ENCODE measurements around the gene FIGLA.

Gene FIGLA

DNA sequence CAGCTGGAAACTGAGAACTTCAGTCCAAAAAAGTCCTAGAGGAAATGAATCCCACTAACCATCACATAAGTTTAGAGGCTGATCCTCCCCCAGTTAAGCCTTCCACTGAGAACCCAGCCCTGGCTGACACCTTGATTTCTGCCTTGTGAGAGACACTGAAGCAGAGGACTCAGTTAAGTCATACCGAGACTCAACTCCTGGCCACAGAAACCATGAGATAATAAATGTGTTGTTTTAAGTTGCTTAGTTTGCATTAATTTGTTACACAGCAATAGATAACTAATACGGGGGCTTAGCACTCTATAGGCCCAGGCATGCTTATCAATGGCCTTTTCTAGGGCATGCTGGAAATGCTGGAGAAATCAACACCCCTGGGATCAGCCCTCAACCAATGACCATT lies 19.0 kb downstream of the FIGLA start:
- no peak for DNase-seq

GRCh38 chr2:70769450-70769849 lies 21.0 kb downstream of the FIGLA start:
- no peak for DNase-seq

DNA sequence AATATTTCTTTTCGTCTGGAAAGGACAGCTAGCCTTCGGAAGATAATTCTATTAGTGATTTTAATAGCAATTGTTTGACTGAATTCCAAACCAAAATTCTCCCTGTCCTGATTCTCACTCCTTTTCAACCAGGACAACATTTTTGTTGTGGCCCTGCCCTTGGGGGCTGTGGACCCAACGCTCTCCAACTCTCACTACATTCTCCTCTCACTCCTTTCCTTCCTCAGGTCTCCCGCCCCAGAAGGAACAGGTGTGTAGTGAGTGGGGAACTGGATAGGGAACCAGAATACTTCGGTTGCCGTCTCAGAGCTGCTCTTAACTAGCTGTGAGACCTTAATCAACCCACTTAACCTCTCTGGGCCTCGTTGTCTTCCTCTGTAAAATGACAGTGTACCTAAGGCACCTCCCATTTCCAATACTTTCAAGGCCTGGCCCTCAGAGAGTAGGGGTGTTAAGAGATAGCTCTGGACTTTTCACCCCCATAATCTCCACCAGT lies 21.8 kb downstream of the FIGLA start:
- no peak for DNase-seq

DNA sequence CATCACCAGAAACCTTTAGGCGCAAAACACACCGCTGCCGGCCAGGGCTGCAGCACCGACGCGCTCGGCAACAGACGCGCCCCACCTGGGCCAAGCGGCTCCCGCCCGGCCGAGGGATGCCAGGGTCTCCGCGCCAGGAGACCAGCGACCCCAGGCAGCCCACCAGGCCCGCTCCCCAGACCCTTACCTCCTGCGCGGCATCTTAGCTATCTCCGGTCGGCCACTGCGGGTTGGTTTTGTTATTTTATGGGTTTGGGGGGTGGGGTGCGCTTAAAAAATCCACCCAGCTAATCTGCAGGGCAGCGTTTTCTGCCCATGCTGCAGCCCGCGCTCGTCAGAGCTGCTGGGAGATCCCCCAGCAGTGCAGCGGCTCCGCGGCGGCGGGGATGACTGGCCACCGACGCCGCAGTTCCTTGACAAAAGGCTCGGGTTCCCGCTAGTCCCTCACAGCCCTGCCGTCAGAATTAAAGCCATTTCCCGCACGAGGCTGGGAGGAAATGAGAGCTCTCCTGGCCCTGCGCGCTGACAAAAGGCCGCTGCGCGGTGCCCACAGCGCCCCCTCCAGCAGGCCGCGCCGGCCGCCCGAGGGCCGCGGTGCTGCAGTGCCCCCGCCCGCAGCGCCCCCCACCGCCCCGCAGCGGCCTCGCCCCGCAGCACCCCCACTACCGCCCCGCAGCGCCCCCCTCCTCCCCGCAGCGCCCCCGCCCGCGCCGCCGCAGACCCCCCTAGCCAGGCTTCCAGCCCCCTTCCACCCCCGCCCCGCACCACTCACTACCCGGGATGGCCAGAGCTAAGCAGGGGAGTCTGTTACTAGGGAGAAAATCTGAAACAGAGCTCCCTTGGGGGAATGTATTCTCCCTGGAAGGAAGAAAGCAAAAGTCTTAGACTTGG lies 22.5 kb downstream of the FIGLA start, which contains the start of gene ADD2:
TSS of gene ADD2 (minus strand) at position 502 of the 891 bp plus-strand sequence. CDS start 61,792 bp downstream, outside the sequence.
- DNase-seq: no peak

GRCh38 chr2:70767079-70767698 lies 23.3 kb downstream of the FIGLA start:
- no peak for DNase-seq

DNA sequence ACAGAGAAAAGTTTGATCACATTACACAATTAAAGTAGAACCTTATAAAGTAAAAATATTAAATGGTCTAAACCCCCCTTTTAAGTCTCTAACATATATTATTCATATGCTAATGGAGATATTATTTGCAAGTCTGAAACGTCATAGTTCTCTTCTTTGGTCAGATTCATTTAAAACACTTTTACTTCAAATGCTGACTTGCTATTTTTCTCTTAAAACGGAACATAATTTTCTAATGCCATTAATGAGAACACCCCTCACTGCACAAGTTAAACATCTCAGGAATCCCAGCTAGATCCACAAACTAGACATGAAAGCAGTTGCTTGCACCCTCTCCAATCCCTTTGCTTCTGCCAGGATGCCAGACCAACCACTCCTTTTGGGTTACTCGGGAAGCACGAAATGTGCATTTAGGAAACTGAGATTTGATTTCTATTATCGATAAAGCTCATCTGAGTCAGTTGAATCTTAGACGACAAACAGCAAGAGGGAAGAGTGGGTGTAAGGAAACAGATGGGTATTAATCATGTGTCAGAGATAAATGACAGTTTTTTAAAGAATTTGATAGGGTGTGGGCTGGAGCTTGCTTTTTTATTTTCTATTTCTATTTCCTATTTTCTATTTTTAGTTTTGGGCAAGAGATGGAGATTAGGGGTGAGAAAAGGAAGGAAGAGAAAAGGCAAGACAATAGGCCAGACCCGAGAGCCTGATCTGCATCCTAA lies 23.9 kb downstream of the FIGLA start:
- no peak for DNase-seq

DNA sequence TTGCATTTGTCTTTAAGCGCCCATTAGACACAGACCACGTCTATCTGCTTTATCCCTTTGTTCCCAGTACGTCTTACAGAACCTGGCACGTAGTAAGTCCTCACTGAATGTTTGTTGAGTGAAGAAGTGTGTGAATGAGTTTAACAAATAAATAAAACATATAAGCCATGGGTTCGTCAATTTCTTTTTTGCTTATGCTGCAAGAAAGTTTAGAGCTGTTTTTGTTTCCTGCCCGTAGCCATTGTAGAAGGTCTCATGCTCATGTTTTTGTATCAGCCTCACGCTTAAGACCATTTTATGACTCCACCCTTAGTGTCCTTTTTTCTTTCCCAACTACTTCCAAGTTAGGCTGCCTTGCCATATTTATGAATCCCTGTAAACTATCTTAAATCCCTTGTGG lies 24.9 kb downstream of the FIGLA start:
- DNase-seq: no peak

DNA sequence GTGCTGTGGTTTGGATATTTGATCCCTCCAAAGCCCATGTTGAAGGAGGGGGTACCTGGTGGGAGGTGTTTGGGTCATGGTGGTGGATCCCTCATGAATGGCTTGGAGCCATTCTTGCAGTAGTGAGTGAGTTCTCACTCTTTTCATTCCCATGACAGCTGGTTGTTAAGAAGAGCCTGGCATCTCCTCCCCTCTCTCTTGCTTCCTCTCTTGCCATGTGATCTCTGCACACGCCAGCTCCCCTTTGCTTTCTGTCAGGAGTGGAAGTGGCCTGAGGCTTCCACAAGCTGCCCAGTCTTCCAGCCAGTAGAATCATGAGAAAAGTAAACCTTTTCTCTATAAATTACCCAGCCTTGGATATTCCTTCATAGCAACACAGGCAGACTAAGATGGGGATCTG lies 31.0 kb downstream of the FIGLA start:
- DNase-seq: no peak

- DNase-seq: no peak
Observed at GRCh38 chr2:70757966-70758365, 32.5 kb downstream of the FIGLA start.

GRCh38 chr2:70757360-70757759 lies 33.1 kb downstream of the FIGLA start:
- no peak for DNase-seq

DNA sequence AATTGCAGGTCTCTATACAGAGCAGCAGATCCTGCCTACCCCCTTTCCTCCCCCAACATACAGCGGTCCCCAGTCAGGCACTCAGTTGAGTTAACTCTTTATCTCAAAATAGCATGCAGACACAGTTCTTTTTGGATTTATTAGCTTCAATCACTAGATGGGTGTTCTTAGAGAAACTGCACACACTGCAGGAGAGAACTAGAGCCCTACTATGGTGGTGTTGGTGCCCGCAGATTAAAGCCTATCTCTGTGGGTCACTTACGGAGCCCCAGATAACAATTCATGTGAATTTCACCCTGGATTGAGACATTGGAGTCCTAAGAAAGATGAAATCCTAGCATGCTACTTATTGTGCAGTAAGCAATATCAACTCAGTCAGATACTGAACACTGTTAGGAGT lies 34.3 kb downstream of the FIGLA start:
- DNase-seq: no peak

DNA sequence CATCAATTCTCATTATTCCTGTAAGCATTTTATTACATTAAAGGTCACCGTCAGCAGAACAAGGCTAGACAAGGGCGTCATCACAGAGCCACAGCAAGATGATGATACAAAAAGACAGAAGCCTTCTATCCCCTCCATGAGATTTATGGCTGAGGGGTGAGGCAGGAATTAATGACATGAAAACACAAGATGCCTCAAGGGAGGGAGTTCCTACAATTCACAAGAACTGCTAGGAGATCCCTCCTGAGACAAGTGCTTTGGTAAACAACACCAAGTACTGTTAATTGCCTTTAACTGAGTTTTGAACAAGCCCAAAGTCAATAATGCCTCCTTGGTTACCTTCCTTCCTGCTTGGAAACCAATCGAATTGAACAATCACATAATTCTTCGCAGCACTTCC lies 36.5 kb downstream of the FIGLA start:
- no peak for DNase-seq

DNA sequence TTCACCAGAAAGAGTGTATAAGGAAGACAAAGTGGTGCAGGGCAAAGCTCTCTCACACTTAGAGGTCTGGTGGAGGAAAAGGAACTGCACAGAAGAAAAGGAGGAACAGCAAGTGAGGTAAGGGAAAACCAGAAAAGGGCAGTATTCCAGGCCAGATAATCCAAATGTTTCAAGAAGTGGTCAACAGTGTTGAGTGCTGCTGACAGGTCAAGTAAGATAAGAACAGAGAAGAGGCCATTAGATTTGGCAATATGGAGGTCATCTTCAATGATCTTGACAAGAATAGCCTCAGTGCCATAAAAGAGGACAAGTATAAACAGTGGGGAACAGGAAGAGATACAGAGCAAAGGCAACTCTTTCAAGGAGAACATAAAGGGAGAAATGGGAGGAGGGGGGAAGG lies 37.4 kb downstream of the FIGLA start:
- DNase-seq: no peak

DNA sequence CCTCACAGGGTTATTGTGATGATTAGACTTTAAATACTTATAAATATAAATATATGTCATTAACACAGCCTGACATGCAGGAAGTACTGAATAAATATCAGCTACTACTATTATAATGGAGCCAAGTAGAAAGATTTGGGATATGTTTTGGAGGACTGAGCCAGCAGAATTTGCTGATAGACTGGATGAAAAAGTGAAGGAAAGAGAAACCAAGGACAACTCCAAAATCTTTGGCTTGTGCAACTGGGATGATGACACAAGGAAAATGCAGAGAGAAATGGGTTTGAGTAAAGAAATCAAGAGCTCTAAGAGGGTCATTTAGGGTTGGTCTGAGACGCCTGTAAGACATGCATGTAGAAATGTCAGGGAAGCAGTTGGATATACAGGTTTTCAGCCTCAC lies 38.0 kb downstream of the FIGLA start:
- no peak for DNase-seq

DNA sequence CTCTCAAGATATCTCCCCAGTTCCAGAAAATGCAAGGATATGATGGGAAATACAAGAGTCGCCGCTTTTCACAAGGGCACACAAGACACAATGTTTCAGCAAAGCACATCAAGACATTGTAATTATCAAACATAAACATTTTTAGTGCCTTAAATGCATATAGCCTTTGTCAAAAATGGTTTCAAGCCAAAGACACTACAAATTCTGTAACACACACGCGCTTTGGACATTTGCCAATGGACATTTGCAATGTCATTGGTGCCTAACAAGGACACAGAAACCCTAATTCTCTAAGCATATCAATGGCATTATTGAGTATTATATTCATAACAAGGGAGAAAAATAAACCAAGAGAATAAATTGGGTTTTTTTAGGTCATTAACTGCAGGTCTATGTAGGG lies 38.6 kb downstream of the FIGLA start:
- no peak for DNase-seq

- DNase-seq: no peak
Observed at GRCh38 chr2:70750320-70750719, 40.1 kb downstream of the FIGLA start.

- no peak for DNase-seq
Observed at GRCh38 chr2:70748002-70748784, 42.2 kb downstream of the FIGLA start.

DNA sequence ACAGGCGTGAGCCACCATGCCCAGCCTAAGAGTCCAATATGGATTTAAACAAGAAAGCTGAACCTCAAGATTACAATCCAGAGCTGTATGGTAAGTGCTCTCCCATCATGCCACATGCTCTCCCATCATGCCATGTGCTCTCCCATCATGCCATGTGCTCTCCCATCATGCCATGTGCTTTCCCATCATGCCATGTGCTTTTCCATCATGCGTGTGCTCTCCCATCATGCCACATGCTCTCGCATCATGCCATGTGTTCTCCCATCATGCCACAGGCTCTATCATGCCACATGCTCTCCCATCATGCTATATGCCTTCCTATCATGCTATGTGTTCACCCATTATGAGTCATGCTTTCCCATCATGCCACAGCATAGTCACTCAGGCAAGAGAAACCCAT lies 43.2 kb downstream of the FIGLA start:
- no peak for DNase-seq

DNA sequence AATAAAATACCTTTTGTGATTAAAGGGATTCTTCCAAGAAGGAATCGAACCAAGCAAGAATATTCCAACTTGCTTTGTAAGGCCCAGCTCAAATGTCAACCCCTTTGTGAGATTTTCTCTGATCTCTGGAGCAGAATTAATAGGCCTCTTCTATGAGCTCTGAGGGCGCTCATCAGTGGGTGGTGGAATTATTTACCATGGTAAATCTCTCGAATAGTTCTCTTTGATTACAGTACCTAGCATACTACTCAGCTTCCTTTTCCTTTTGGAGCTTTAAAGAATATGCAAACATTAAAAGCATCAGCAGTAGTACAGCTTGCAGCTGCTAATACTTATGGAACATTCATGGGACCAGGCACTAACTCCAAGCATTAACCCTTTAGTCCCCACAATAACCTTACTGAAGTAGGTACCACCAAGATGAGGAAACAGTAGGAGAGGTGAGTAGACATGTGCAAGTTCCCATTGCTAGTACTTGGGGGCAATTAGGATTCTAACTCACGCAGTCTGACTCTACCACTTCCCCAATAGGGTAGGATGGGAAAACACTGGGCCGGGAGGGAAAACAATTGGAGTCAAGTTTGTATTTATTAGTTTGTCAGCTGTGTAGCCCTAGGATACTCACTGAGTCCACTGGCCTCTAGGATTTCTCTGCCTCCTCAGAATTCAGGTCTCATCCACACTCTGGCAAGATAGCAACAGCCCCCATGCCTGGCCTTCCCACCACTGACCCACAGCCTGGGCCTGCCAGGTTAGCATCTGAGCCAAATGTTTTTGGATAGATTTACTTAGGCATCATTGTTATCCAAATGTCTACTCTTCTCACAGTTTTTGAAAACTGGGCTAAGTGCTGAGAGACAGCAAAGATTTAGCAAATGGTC lies 44.1 kb downstream of the FIGLA start:
- no peak for DNase-seq

- DNase-seq: no peak
Observed at GRCh38 chr2:70745276-70745825, 45.1 kb downstream of the FIGLA start.

DNA sequence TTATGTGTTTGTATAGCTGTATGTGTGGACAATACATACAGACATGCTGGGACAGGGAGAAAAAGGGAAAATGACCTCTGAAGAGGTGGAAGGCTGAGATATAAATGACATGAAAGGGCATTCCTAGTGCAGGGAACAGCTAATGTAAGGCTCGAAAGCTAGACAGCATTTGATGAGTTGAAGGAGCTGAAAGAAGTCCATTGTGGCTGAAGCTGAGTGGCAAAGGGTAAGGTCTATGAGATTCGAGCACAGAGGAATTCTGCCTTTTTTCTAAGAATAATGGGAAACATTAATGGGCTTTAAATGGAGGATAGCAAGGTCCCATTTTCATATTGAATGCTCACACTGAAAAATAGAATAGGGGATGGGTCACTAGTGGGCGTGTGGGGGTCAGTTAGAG lies 46.0 kb downstream of the FIGLA start:
- DNase-seq: no peak

Measured in left hindlimb (tissue), 1 donor.